ENCODE results near the gene TMEM61. TPM values are rescaled to one million over a fixed set of nuclear protein-coding genes. Genes with fewer than 3 reads are reported as not detected.

The TMEM61 gene
- total and polyA plus RNA-seq, 2 of the 8 experiments (the other 6 are each of a cell fraction or from before 2014, with no cell fraction given): 0.54 to 1.4 TPM

DNA sequence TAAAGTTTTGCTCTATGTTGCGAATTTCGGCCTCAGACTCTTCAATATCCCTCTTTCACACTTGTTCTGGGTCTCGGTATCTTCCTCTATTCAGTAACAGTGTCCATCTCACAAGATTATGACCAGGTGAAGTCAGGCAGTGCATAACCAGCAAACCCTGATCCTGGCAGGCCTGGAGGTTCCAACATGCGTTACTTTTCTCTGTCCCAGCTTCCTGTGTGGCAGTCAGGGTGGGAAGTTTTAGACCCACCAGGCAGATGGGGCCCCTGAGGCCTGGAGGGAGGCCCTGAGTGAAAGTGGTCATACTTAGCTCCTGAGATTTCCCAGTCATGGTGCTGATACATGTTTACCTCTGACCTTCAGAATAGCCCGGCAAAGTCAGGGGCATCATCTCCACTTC is 5.1 kb downstream of the TMEM61 start:
- ChIA-PET CTCF (ENCODE audit: partially characterized antibody) (interaction anchor here (0.6 to 18.4 kb wide), 6 partner anchors 12 to 48 kb away, joined by 3 to 436 read pairs (median 10); partner anchors contain the start of gene BSND), POLR2A (ENCODE audit: partially characterized antibody) (no interaction called here)
- H3K56ac ChIP-seq (replicated peaks; ENCODE audit: insufficient read length, low read depth, low read length): no peak overlapping the region
- no peak overlapping the region for H3K18ac ChIP-seq (ENCODE audit: extremely low read depth, low read length)
- no peaks in the 10 kb centered on the region for H4K20me1 ChIP-seq (replicated peaks in 1 of 2; ENCODE audit: control insufficient read depth in 1 of 2, insufficient read depth in 2 of 2, low read length in 2 of 2)
- FAIRE-seq (no peak), DNase-seq (ENCODE audit: low read depth in 1 of 2, low spot score in 2 of 2) (no peak)
- H2AFZ ChIP-seq (ENCODE audit: low read length): no peak overlapping the region
- H3K27me3 ChIP-seq (replicated peaks in 1 of 4; ENCODE audit: control insufficient read depth in 3 of 4, extremely low read depth in 1 of 4, insufficient read depth in 3 of 4, low read length in 3 of 4): peaks cover 0 to 9% (median 4%) of the 10 kb centered on the region in 4 experiments; a peak in 3 of 7 replicates
- peaks cover 3% of the 10 kb centered on the region; the same call in 1 of the 2 replicates for H3K23me2 ChIP-seq (ENCODE audit: low read depth, low read length)
- no peak overlapping the region for H2BK120ac ChIP-seq (replicated peaks; ENCODE audit: low read depth, low read length)
- TF ChIP-seq GABPA (IDR thresholded peaks at IDR 0.05; ENCODE audit: borderline replicate concordance, insufficient read depth, low read length) (no peak), JUND (IDR thresholded peaks at IDR 0.05; ENCODE audit: low read length) (no peak), SP4 (IDR thresholded peaks at IDR 0.05; ENCODE audit: low read length) (no peak)
- TF ChIP-seq, protein P1, sequence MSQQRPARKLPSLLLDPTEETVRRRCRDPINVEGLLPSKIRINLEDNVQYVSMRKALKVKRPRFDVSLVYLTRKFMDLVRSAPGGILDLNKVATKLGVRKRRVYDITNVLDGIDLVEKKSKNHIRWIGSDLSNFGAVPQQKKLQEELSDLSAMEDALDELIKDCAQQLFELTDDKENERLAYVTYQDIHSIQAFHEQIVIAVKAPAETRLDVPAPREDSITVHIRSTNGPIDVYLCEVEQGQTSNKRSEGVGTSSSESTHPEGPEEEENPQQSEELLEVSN (IDR thresholded peaks at IDR 0.05): no peak
- 93% methylated on average over 5 of the region's 5 CpGs; no CpG with 5 or more reads in 1 of the 2 experiments for WGBS, 2 experiments (ENCODE audit: extremely low coverage in 1 of 2, insufficient coverage in 1 of 2, insufficient read length in 1 of 2, insufficient replicate concordance in 2 of 2, low coverage in 1 of 2, low lambda C conversion rate in 2 of 2, missing lambda C conversion rate in 1 of 2)
- H2BK12ac ChIP-seq (ENCODE audit: low read depth, low read length): no peak overlapping the region
- H3K79me1 ChIP-seq (ENCODE audit: low read depth, low read length): no peaks in the 10 kb centered on the region
- H4K5ac ChIP-seq (ENCODE audit: insufficient read length, low read depth, low read length): no peak overlapping the region
- H3K4me3 ChIP-seq (ENCODE audit: extremely low read depth in 1 of 4, insufficient read depth in 2 of 4, low read depth in 3 of 4, low read length in 4 of 4): no peak overlapping the region
- no peak overlapping the region for H2BK15ac ChIP-seq (ENCODE audit: low read length)
- no peak overlapping the region for H3K27ac ChIP-seq (ENCODE audit: low read depth, low read length)
- no peak overlapping the region for H3K14ac ChIP-seq (ENCODE audit: insufficient read length)
- H3K4ac ChIP-seq (replicated peaks; ENCODE audit: insufficient read length, low read depth, low read length): no peak overlapping the region
- no peaks in the 10 kb centered on the region for H3K36me3 ChIP-seq (ENCODE audit: control insufficient read depth in 2 of 4, insufficient read depth in 4 of 4, low read length in 3 of 4)
- H4K8ac ChIP-seq (ENCODE audit: extremely low read depth, insufficient read depth, low read length): no peak overlapping the region
- no peak overlapping the region for H2BK5ac ChIP-seq (ENCODE audit: low read depth, low read length)
- H3K4me2 ChIP-seq (ENCODE audit: insufficient read depth in 1 of 2, low read depth in 2 of 2, low read length in 2 of 2): no peak overlapping the region
- H2AK5ac ChIP-seq (ENCODE audit: low read depth, low read length): no peak overlapping the region
- H3K9me3 ChIP-seq (ENCODE audit: insufficient read depth in 2 of 2, low read depth in 1 of 2, low read length in 1 of 2): no peaks in the 10 kb centered on the region
- no peak overlapping the region for H2BK20ac ChIP-seq (ENCODE audit: low read length)
- peaks cover 0 to 4% (median 3%) of the 10 kb centered on the region in 4 experiments; a peak in 5 of 7 replicates for H3K4me1 ChIP-seq (replicated peaks in 1 of 4; ENCODE audit: control insufficient read depth in 3 of 4, insufficient read depth in 4 of 4, low read length in 3 of 4)
- no peaks in the 10 kb centered on the region for H3K79me2 ChIP-seq (ENCODE audit: control insufficient read depth in 1 of 2, insufficient read depth in 2 of 2, low read length in 2 of 2)
- H3K23ac ChIP-seq (ENCODE audit: insufficient read length): no peak overlapping the region
- H4K91ac ChIP-seq (replicated peaks; ENCODE audit: insufficient read length, low read length): no peak overlapping the region
- no peak overlapping the region for H3K9ac ChIP-seq (replicated peaks in 1 of 4; ENCODE audit: extremely low read depth in 1 of 4, low read depth in 3 of 4, low read length in 3 of 4)

Data from H1 (cell line).